ENCODE data around the gene HYKK. TPM values are rescaled to one million over a fixed set of nuclear protein-coding genes. Genes with fewer than 3 reads are reported as not detected.
A peak's percentile ranks its signal among the peaks of the same experiment; 100 is the strongest.
"Not testable (repeated sequence)": the region's sequence is repeated elsewhere in the genome, so short reads cannot be mapped to it uniquely, and the experiment has no call there.

Gene HYKK
- total RNA-seq, 1 donor from 2014 or later: 0.53 TPM

DNA sequence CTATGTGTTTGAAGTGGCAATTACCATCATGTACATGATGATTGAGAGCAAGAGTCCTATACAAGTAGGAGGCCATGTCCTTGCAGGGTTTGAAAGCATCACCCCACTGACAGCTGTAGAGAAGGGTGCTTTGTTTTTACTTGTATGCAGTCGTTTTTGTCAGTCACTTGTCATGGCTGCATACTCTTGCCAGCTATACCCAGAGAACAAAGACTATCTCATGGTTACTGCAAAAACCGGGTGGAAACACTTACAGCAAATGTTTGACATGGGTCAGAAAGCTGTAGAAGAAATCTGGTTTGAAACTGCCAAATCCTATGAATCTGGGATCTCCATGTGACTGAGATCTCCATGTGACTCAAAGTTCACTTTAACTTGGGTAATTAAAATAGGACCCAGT, 26.0 kb downstream of the HYKK start:
- Mint-ChIP-seq H3K9me3 (no peaks in the 10 kb centered on the region), H3K36me3 (ENCODE audit: low read depth) (no peaks in the 10 kb centered on the region), H3K4me1 (no peaks in the 10 kb centered on the region), H3K4me3 (no peak overlapping the region), H3K27ac (no peak overlapping the region), H3K27me3 (no peaks in the 10 kb centered on the region)
- ChIA-PET CTCF (no interaction called here), POLR2A (no interaction called here)
- ATAC-seq (ENCODE audit: low read depth) (no peak), DNase-seq (no peak)
- intact Hi-C loops (cut with micrococcal nuclease): no loop called here
- TF ChIP-seq, protein P1, sequence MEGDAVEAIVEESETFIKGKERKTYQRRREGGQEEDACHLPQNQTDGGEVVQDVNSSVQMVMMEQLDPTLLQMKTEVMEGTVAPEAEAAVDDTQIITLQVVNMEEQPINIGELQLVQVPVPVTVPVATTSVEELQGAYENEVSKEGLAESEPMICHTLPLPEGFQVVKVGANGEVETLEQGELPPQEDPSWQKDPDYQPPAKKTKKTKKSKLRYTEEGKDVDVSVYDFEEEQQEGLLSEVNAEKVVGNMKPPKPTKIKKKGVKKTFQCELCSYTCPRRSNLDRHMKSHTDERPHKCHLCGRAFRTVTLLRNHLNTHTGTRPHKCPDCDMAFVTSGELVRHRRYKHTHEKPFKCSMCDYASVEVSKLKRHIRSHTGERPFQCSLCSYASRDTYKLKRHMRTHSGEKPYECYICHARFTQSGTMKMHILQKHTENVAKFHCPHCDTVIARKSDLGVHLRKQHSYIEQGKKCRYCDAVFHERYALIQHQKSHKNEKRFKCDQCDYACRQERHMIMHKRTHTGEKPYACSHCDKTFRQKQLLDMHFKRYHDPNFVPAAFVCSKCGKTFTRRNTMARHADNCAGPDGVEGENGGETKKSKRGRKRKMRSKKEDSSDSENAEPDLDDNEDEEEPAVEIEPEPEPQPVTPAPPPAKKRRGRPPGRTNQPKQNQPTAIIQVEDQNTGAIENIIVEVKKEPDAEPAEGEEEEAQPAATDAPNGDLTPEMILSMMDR (IDR thresholded peaks at IDR 0.05): no peak

DNA sequence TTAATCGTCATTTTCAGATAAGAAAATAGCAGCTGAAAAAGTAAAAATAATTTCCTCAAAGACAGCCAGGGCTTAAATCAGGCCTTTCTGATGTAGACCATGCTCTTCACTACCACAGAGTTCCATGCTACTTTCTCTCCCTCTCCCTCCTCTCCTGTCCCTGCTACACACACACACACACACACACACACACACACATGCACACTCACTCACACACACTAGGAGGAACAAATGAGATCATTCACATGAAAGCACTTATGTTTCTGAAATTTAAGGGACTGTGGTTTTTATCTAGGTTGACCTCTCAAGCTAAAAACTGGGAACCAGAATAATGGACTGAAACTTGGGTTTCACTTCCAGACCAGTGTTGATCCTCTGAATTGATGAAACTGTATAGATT, 28.8 kb downstream of the HYKK start:
- H3K4me3 Mint-ChIP-seq: no peak overlapping the region
- H3K36me3 Mint-ChIP-seq (ENCODE audit: low read depth): peaks cover 11% of the 10 kb centered on the region
- ATAC-seq (ENCODE audit: low read depth) (no peak), DNase-seq (no peak)
- TF ChIP-seq, protein P1 (IDR thresholded peaks at IDR 0.05): no peak
- no peaks in the 10 kb centered on the region for H3K9me3 Mint-ChIP-seq
- H3K27me3 Mint-ChIP-seq: no peaks in the 10 kb centered on the region
- POLR2A ChIA-PET: interaction anchor here (0.7 kb wide), 1 partner anchor 44 kb away, joined by 3 read pairs; no protein-coding TSS in a partner anchor
- intact Hi-C loops (cut with micrococcal nuclease): no loop called here
- peaks cover 10% of the 10 kb centered on the region for H3K4me1 Mint-ChIP-seq
- no peak overlapping the region for H3K27ac Mint-ChIP-seq
- CTCF ChIA-PET: no interaction called here

DNA sequence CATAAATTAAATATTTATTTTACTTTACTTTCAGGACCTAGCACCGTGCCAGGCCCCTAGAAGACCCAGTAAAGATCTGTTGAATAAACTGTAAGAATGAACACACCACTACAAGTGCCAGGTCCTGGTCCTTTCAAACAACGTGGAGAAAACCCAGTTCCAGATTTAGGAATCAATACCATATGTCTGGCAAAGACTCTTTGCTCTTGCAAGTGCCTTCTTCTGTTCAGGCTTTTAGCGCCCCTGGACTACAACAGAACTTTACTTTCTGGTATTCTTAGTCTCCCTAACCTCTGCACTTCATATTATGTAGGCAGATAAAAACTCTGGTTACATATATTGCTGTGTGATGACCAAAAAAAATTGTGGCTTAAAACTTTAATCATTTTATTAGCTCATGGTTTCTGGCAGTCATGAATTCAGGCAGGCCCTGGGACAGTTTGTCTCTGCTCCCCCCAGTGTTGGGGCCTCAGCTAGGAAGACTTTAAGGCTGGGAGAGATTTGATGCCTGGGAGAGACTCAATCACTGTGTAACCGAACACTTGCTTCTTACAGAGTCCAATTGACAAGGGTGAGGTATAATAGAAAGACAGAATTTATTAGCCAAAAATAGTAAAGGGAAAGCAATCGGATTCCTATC, 30.0 kb downstream of the HYKK start:
- Mint-ChIP-seq H3K27me3 (no peaks in the 10 kb centered on the region), H3K36me3 (ENCODE audit: low read depth) (peaks cover 20% of the 10 kb centered on the region), H3K27ac (no peak overlapping the region), H3K9me3 (no peaks in the 10 kb centered on the region), H3K4me3 (no peak overlapping the region), H3K4me1 (peaks cover 20% of the 10 kb centered on the region)
- CTCF ChIA-PET: no interaction called here
- TF ChIP-seq, protein P1 (IDR thresholded peaks at IDR 0.05): no peak
- POLR2A ChIA-PET: interaction anchor here (0.8 kb wide), 1 partner anchor 239 kb away, joined by 3 read pairs; no protein-coding TSS in a partner anchor
- DNase-seq (no peak), ATAC-seq (ENCODE audit: low read depth) (no peak)
- intact Hi-C loops (cut with micrococcal nuclease): no loop called here

DNA sequence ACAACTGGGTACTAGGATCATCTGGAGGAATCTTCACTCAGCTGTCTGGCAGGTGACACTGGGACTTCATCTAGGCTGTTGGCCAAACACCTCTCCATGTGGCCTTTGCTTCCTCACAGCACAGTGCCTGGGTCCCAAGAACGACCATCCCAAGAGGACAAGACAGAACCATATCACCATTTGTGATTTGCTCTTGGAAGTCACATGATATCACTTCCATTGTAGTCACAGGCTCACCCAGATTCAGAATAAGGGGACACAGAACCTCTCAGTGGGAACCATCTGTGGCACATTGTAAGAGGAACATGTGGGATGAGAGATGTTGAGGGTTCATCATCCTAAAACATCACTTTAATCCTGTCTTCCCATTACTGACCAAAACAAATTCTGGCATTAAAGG, 31.0 kb downstream of the HYKK start:
- Mint-ChIP-seq H3K4me3 (peak overlapping the region; percentile 58), H3K9me3 (no peaks in the 10 kb centered on the region), H3K27me3 (no peaks in the 10 kb centered on the region), H3K4me1 (peaks cover 24% of the 10 kb centered on the region), H3K36me3 (ENCODE audit: low read depth) (peaks cover 29% of the 10 kb centered on the region), H3K27ac (no peak overlapping the region)
- ChIA-PET CTCF (no interaction called here), POLR2A (interaction anchor here (0.8 kb wide), 1 partner anchor 240 kb away, joined by 3 read pairs; no protein-coding TSS in a partner anchor)
- no peak for DNase-seq
- TF ChIP-seq, protein P1 (IDR thresholded peaks at IDR 0.05): no peak
- no peak for ATAC-seq (ENCODE audit: low read depth)
- intact Hi-C loops (cut with micrococcal nuclease): no loop called here

DNA sequence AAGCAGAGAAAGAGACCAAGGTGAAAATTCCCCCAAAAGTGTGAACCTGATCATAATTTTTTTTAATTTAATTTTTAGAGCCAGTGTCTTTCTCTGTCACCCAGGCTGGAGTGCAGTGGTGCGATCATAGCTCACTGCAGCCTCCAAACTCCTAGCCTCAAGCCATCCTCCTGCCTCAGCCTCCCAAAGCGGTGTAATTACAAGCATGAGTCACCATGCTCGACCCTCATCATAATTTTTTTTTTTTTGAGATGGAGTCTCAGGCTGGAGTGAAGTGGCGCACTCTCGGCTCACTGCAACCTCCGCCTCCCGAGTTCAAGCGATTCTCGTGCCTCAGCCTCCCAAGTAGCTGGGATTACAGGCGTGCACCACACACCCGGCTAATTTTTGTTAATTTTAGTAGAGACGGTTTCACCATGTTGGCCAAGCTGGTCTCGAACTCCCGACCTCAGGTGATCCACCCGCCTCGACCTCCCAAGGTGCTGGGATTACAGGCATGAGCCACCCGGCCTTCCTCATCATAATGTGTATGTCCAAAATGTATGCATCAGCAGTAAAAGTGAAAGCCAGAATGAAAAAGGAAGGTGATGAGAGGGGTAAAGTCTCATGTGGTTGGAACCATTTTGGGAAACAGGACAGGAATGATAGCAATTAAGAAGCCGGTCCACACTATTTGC, 32.2 kb downstream of the HYKK start:
- ChIA-PET POLR2A (interaction anchor here (0.6 to 4.4 kb wide), 19 partner anchors 10 to 772 kb away, joined by 3 to 57 read pairs (median 4); partner anchors contain the start of genes CHRNA5, CTSH, DNAJA4 and HYKK), CTCF (interaction anchor here (0.9 to 1.6 kb wide), 2 partner anchors 26 to 432 kb away, joined by 3 to 6 read pairs; partner anchors contain the start of gene CHRNA5)
- Mint-ChIP-seq H3K4me3 (peak overlapping the region; percentile 98), H3K36me3 (ENCODE audit: low read depth) (peaks cover 37% of the 10 kb centered on the region), H3K4me1 (peaks cover 24% of the 10 kb centered on the region), H3K27ac (peak overlapping the region; percentile 99)
- H3K9me3 Mint-ChIP-seq; ATAC-seq (ENCODE audit: low read depth); H3K27me3 Mint-ChIP-seq; DNase-seq: not testable (repeated sequence)
- intact Hi-C loops (cut with micrococcal nuclease): loop anchor here (1.0 to 5.0 kb wide), 4 partner anchors 26 to 333 kb away; partner anchors contain the start of genes CHRNA5, HYKK, IREB2 and MORF4L1
